ENCODE results near the gene ROGDI.

DNA sequence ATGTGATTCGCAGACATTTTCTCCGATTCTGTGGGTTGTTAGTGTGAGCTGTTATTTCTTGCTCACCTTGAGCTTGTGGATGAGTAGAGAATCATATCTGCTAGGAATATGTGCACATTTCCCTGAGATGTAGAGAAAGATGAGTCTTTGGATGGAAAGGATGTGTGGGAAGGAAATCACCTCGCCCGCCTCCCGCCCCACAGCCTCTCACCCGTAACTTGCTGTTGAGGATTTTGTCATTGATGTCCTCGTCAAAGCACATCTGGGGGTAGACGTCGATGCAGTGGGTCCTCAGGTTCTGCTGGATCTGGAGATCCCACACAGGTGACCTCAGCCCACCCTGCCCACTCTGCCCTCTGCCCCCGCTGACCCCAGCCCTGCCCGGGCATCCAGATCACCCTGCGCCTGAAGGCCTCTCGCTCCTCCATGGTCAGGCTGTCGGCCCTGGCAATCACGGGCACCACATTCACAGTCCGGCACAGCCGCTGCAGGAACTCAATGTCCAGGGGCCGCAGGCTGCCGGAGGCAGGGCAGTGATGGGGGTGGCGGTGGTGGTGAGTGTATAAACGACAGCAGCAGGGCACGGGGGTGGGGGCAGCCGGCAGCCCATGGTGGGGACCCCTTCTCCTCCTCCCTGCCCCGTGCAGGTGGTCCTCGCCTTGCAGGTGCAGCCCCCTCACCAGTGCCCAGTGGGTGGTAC lies 19.0 kb downstream of the ROGDI start:
- no peak for TF ChIP-seq EZH2 (optimal IDR thresholded peaks at IDR 0.05; ENCODE audit: low read depth, low read length)
- TF ChIP-seq CTCF (IDR thresholded peaks at IDR 0.05; ENCODE audit: low read length) = no peak
- no peak for TF ChIP-seq EZH2phosphoT487 (IDR thresholded peaks at IDR 0.05; ENCODE audit: low read length)

Data from MM.1S (cell line).